ENCODE results near the gene PKNOX2.

GRCh38 chr11:125319649-125320048 lies 155.1 kb downstream of the PKNOX2 start:
- no peak for TF ChIP-seq CTCF (IDR thresholded peaks at IDR 0.05)
- no peak for TF ChIP-seq CHD2 (IDR thresholded peaks at IDR 0.05; ENCODE audit: low read length, partially characterized antibody)

All from A549 (cell line).